K562 (cell line): ENCODE measurements around the gene TSTD1. TPM values are rescaled to one million over a fixed set of nuclear protein-coding genes. Genes with fewer than 3 reads are reported as not detected.

ENCODE experiments used
- ARID2 ChIP-seq: fragments of 450-650 bp; IDR thresholded peaks from 2 replicates; pipeline ENCODE4 v1.6.1; 2017; ENCODE audit warnings: antibody characterized with exemption, mild to moderate bottlenecking
- CHD4 ChIP-seq: fragments of 200-600 bp; sonication (generic); IDR thresholded peaks from 3 replicates; pipeline ENCODE4 v1.6.1; 2012; ENCODE audit warnings: low read depth, mild to moderate bottlenecking, mixed read lengths, low read length, inconsistent platforms; ENCODE audit not compliant: insufficient read depth, insufficient replicate concordance, poor library complexity, severe bottlenecking
- EP400 ChIP-seq: fragments of 450-650 bp; IDR thresholded peaks from 2 replicates; pipeline ENCODE4 v1.6.1; 2017; ENCODE audit warnings: antibody characterized with exemption, mild to moderate bottlenecking, moderate library complexity
- NRF1 ChIP-seq, 2 experiments: fragments of 450-650 bp; IDR thresholded peaks in 1 of 2; conservative IDR thresholded peaks in 1 of 2; 2 replicates each; pipeline ENCODE4 v1.6.1; 2014; ENCODE audit warnings: mild to moderate bottlenecking in 2 of 2
- TOE1 ChIP-seq, 2 experiments: fragments of 450-650 bp in 1 of 2; sonication (generic) in 1 of 2; formaldehyde crosslinking in 1 of 2; IDR thresholded peaks; 2 replicates each; pipeline versions ENCODE4 v1.7.1 to v1.8.0; 2016 to 2022; ENCODE audit warnings: borderline replicate concordance in 2 of 2, mild to moderate bottlenecking in 2 of 2, antibody characterized with exemption in 1 of 2, inconsistent platforms in 1 of 2, low read depth in 1 of 2, missing genetic modification reagents in 1 of 2, moderate library complexity in 1 of 2
- ZNF707 ChIP-seq: fragments of 250-450 bp; sonication (Bioruptor Pico); conservative IDR thresholded peaks from 2 replicates; pipeline ENCODE4 v1.8.0; 2022; ENCODE audit warnings: inconsistent platforms, mild to moderate bottlenecking, moderate library complexity
- polyA plus RNA-seq, 8 experiments: library from polyadenylated mRNA; depleted of rRNA in 4 of 8; stranded (reverse) in 5 of 8; unstranded in 3 of 8; fragments of >200 nt; fragmentation: Nextera tagmentation in 2 of 8; fragmentation: Illumina TruSeq in 1 of 8; extraction: Ambion mirVana in 2 of 8; extraction: Trizol in 1 of 8; gene quantifications; 2 replicates each; pipeline versions ENCODE4 v1.2.1 to v1.2.3, GENCODE V29; 2011 to 2014; ENCODE audit warnings: inconsistent platforms in 1 of 8, missing spikeins in 1 of 8
- total RNA-seq, 7 experiments: library from RNA; depleted of rRNA in 6 of 7; stranded (reverse); fragments of >200 nt in 6 of 7; fragmentation: Illumina TruSeq in 2 of 7; extraction: Trizol in 2 of 7; gene quantifications; 2 replicates each; pipeline versions ENCODE4 v1.2.1 to v1.2.3, GENCODE V29; 2011 to 2021; ENCODE audit warnings: low replicate concordance in 1 of 7
- TF ChIP-seq, protein P1 (sequence below): conservative IDR thresholded peaks from 2 replicates; pipeline ENCODE4 v1.6.1; 2011; ENCODE audit warnings: low read depth, mild to moderate bottlenecking, low read length; ENCODE audit not compliant: control insufficient read depth
- TF ChIP-seq, protein P2 (sequence below): fragments of 250-450 bp; sonication (Bioruptor Pico); IDR thresholded peaks from 2 replicates; pipeline ENCODE4 v1.9.0; 2021; ENCODE audit warnings: mild to moderate bottlenecking, inconsistent platforms
- TF ChIP-seq, protein P3 (sequence below): sonication (generic); formaldehyde crosslinking; IDR thresholded peaks from 2 replicates; pipeline ENCODE4 v1.8.1; 2023; ENCODE audit warnings: missing genetic modification reagents, mild to moderate bottlenecking, borderline replicate concordance
- TF ChIP-seq, protein P4 (sequence below): fragments of 250-450 bp; sonication (Bioruptor Pico); IDR thresholded peaks from 2 replicates; pipeline ENCODE4 v1.8.0; 2022; ENCODE audit warnings: inconsistent platforms
- TF ChIP-seq, protein P5 (sequence below): sonication (generic); formaldehyde crosslinking; IDR thresholded peaks from 2 replicates; pipeline ENCODE4 v1.8.0; 2022; ENCODE audit warnings: mild to moderate bottlenecking, missing genetic modification reagents

The TSTD1 gene
- total and polyA plus RNA-seq, 9 of the 15 experiments (the other 6 are each of a cell fraction or from before 2014, with no cell fraction given), result 0.23 to 0.53 TPM; not detected in 7

DNA sequence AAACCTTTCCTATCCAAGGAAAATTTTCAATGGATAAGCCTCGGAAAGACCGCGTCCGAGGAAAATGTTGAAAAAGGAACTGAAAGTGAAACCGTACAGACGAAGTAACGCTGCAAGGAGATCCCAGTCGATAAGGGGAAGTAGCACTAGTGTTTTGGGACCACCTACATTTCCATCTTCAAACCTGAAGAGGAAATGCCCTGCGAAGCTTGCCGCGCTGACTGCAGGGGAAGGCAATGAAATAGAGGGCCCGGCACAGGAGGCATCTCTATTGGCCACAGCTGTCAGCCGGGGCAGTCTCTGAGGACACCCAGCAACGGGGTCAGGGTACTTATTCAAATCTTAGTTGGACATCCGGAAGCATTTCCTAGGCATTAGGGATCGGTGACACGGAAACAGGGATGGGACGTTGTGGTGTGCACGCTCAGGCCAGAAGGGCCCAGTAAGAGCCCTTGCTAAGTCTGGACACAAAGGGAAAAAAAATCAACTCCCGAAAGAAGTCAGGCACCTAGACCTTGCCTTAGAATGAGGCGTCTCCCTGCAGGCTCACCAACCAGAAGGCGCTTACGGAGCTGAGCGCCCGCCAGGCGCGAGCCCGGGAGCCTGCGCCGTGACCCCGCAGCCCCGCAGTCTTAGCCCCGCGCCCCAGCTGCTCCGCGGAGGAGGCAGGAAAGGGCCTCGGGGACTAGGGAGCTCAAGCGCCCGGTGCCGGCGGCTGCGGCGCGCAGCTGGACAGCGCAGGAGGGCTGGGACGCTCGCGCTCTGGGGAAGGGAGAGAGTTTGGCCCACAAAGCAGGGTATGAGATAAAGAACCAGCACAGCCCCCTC is 6.4 kb upstream of the TSTD1 start (continued):
- TF ChIP-seq, protein P1, sequence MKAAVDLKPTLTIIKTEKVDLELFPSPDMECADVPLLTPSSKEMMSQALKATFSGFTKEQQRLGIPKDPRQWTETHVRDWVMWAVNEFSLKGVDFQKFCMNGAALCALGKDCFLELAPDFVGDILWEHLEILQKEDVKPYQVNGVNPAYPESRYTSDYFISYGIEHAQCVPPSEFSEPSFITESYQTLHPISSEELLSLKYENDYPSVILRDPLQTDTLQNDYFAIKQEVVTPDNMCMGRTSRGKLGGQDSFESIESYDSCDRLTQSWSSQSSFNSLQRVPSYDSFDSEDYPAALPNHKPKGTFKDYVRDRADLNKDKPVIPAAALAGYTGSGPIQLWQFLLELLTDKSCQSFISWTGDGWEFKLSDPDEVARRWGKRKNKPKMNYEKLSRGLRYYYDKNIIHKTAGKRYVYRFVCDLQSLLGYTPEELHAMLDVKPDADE, result 0 out of 2 replicates have a peak, but pooled peaks have one; percentile 30
- TF ChIP-seq, protein P2, sequence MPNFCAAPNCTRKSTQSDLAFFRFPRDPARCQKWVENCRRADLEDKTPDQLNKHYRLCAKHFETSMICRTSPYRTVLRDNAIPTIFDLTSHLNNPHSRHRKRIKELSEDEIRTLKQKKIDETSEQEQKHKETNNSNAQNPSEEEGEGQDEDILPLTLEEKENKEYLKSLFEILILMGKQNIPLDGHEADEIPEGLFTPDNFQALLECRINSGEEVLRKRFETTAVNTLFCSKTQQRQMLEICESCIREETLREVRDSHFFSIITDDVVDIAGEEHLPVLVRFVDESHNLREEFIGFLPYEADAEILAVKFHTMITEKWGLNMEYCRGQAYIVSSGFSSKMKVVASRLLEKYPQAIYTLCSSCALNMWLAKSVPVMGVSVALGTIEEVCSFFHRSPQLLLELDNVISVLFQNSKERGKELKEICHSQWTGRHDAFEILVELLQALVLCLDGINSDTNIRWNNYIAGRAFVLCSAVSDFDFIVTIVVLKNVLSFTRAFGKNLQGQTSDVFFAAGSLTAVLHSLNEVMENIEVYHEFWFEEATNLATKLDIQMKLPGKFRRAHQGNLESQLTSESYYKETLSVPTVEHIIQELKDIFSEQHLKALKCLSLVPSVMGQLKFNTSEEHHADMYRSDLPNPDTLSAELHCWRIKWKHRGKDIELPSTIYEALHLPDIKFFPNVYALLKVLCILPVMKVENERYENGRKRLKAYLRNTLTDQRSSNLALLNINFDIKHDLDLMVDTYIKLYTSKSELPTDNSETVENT (CRISPR knock-in tag), result no peak
- peak in 1 of 2 experiments; percentile 71; a peak in 2 of 4 replicates for TF ChIP-seq NRF1 (conservative IDR thresholded peaks at IDR 0.05 in 1 of 2, IDR thresholded peaks at IDR 0.05 in 1 of 2)
- TF ChIP-seq EP400, result 0 out of 2 replicates have a peak, but pooled peaks have one; percentile 10
- TF ChIP-seq, protein P3, sequence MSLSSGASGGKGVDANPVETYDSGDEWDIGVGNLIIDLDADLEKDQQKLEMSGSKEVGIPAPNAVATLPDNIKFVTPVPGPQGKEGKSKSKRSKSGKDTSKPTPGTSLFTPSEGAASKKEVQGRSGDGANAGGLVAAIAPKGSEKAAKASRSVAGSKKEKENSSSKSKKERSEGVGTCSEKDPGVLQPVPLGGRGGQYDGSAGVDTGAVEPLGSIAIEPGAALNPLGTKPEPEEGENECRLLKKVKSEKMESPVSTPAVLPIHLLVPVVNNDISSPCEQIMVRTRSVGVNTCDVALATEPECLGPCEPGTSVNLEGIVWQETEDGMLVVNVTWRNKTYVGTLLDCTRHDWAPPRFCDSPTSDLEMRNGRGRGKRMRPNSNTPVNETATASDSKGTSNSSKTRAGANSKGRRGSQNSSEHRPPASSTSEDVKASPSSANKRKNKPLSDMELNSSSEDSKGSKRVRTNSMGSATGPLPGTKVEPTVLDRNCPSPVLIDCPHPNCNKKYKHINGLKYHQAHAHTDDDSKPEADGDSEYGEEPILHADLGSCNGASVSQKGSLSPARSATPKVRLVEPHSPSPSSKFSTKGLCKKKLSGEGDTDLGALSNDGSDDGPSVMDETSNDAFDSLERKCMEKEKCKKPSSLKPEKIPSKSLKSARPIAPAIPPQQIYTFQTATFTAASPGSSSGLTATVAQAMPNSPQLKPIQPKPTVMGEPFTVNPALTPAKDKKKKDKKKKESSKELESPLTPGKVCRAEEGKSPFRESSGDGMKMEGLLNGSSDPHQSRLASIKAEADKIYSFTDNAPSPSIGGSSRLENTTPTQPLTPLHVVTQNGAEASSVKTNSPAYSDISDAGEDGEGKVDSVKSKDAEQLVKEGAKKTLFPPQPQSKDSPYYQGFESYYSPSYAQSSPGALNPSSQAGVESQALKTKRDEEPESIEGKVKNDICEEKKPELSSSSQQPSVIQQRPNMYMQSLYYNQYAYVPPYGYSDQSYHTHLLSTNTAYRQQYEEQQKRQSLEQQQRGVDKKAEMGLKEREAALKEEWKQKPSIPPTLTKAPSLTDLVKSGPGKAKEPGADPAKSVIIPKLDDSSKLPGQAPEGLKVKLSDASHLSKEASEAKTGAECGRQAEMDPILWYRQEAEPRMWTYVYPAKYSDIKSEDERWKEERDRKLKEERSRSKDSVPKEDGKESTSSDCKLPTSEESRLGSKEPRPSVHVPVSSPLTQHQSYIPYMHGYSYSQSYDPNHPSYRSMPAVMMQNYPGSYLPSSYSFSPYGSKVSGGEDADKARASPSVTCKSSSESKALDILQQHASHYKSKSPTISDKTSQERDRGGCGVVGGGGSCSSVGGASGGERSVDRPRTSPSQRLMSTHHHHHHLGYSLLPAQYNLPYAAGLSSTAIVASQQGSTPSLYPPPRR (CRISPR knock-in tag), result no peak
- TF ChIP-seq TOE1 (IDR thresholded peaks at IDR 0.05; ENCODE audit: borderline replicate concordance), result no peak
- no peak for TF ChIP-seq TOE1 (CRISPR knock-in tag; IDR thresholded peaks at IDR 0.05; ENCODE audit: borderline replicate concordance, low read depth)
- TF ChIP-seq, protein P4, sequence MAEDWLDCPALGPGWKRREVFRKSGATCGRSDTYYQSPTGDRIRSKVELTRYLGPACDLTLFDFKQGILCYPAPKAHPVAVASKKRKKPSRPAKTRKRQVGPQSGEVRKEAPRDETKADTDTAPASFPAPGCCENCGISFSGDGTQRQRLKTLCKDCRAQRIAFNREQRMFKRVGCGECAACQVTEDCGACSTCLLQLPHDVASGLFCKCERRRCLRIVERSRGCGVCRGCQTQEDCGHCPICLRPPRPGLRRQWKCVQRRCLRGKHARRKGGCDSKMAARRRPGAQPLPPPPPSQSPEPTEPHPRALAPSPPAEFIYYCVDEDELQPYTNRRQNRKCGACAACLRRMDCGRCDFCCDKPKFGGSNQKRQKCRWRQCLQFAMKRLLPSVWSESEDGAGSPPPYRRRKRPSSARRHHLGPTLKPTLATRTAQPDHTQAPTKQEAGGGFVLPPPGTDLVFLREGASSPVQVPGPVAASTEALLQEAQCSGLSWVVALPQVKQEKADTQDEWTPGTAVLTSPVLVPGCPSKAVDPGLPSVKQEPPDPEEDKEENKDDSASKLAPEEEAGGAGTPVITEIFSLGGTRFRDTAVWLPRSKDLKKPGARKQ, result no peak
- no peak for TF ChIP-seq ARID2
- no peak for TF ChIP-seq CHD4
- TF ChIP-seq, protein P5, sequence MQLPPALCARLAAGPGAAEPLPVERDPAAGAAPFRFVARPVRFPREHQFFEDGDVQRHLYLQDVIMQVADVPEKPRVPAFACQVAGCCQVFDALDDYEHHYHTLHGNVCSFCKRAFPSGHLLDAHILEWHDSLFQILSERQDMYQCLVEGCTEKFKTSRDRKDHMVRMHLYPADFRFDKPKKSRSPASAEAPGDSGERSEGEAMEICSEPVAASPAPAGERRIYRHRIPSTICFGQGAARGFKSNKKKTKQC (CRISPR knock-in tag), result no peak; the same call in 1 of the 2 replicates
- no peak for TF ChIP-seq ZNF707 (CRISPR knock-in tag)
